Activated CD8-positive, alpha-beta memory T cell treated with anti-CD3 and anti-CD28 coated beads, Interleukin-2, amount 50 U/mL, for 1 hour (primary cell): ENCODE data around the gene KRT80.
"Not testable (repeated sequence)": the region's sequence is repeated elsewhere in the genome, so short reads cannot be mapped to it uniquely, and the experiment has no call there.

Experiments used
- DNase-seq: peaks from one replicate; pipeline ENCODE4 v3.0.0-alpha.2; 2020; ENCODE audit errors: extremely low read depth

The KRT80 gene

GRCh38 chr12:52191841-52192791, at the start of gene KRT80:
KRT80 (minus strand) TSS chr12:52192014; CDS start chr12:52191902, 112 bp downstream.
- DNase-seq = no peak

- no peak for DNase-seq
These were observed 49.5 kb upstream of the KRT80 start for GRCh38 chr12:52241205-52241842.

GRCh38 chr12:52240247-52240646, 48.4 kb upstream of the KRT80 start:
- DNase-seq = not testable (repeated sequence)

GRCh38 chr12:52239767-52240166, 48.0 kb upstream of the KRT80 start:
- no peak for DNase-seq

- no peak for DNase-seq
These were observed 47.3 kb upstream of the KRT80 start for GRCh38 chr12:52238916-52239646.

- no peak for DNase-seq
These were observed 46.5 kb upstream of the KRT80 start for GRCh38 chr12:52238207-52238840.

GRCh38 chr12:52236386-52237050, 44.7 kb upstream of the KRT80 start:
- DNase-seq = no peak

- no peak for DNase-seq
These were observed 44.1 kb upstream of the KRT80 start for GRCh38 chr12:52235822-52236361.

- no peak for DNase-seq
These were observed 43.4 kb upstream of the KRT80 start for GRCh38 chr12:52235001-52235764.

- DNase-seq = no peak
These were observed 42.5 kb upstream of the KRT80 start for GRCh38 chr12:52234223-52234810.

GRCh38 chr12:52233462-52234207, 41.8 kb upstream of the KRT80 start:
- no peak for DNase-seq

- no peak for DNase-seq
These were observed 41.1 kb upstream of the KRT80 start, which contains the start of gene KRT7 for GRCh38 chr12:52232674-52233461. KRT7 (plus strand) TSS chr12:52233243; CDS start chr12:52233297, 54 bp downstream.

- DNase-seq = no peak
These were observed 40.4 kb upstream of the KRT80 start for GRCh38 chr12:52232203-52232673.

- DNase-seq = no peak
These were observed 39.7 kb upstream of the KRT80 start for GRCh38 chr12:52231305-52232202.

GRCh38 chr12:52230364-52231281, 38.8 kb upstream of the KRT80 start:
- no peak for DNase-seq

- no peak for DNase-seq
These were observed 38.1 kb upstream of the KRT80 start for GRCh38 chr12:52229836-52230343.
